Body of pancreas (tissue), 4 donors: ENCODE measurements around the gene MUC12. TPM values are rescaled to one million over a fixed set of nuclear protein-coding genes. Genes with fewer than 3 reads are reported as not detected.

Experiments
- ATAC-seq: fragments of 150-250 bp; one replicate; pipeline ENCODE4 v1.9.1; 2016
- DNase-seq, 4 donors: peaks; one replicate each; pipeline ENCODE4 v3.0.0-alpha.2; 2019
- H3K27ac ChIP-seq, 4 donors: fragments of 200-600 bp; sonication (generic); 1 replicate in 3 of 4; 2 replicates in 1 of 4; pipeline versions ENCODE4 v1.5.1 to v1.6.1; 2016 to 2019; ENCODE audit warnings: mild to moderate bottlenecking in 1 of 4, mixed read lengths in 1 of 4, moderate library complexity in 1 of 4
- H3K27me3 ChIP-seq, 2 donors: fragments of 200-600 bp; sonication (generic); one replicate each; pipeline ENCODE4 v1.6.0; 2016; ENCODE audit warnings: mild to moderate bottlenecking in 1 of 2
- H3K36me3 ChIP-seq, 2 donors: fragments of 200-600 bp; sonication (generic); replicated peaks in 1 of 2; 2 replicates each; pipeline ENCODE4 v1.5.1; 2016; ENCODE audit warnings: low read depth in 2 of 2; ENCODE audit not compliant: insufficient read depth in 1 of 2
- H3K4me1 ChIP-seq: fragments of 200-600 bp; sonication (generic); one replicate; pipeline ENCODE4 v1.6.0; 2016
- H3K4me3 ChIP-seq, 2 donors: fragments of 200-600 bp; sonication (generic); 1 replicate in 1 of 2; 2 replicates in 1 of 2; pipeline ENCODE4 v1.5.1; 2016 to 2019
- H3K9me3 ChIP-seq, 3 donors: fragments of 200-600 bp; sonication (generic); 1 replicate in 2 of 3; 2 replicates in 1 of 3; pipeline ENCODE4 v1.5.1; 2016
- CTCF ChIP-seq, 7 experiments: fragments of 450-650 bp in 4 of 7; fragments of 200-600 bp in 3 of 7; sonication (generic) in 3 of 7; IDR thresholded peaks; one replicate each; pipeline ENCODE4 v1.5.1; 2016 to 2019; ENCODE audit warnings: antibody characterized with exemption in 7 of 7
- POLR2A ChIP-seq, 3 donors: fragments of 450-650 bp; IDR thresholded peaks; one replicate each; pipeline ENCODE4 v1.6.1; 2016; ENCODE audit warnings: antibody characterized with exemption in 3 of 3, mild to moderate bottlenecking in 2 of 3
- WGBS, 2 donors: methylation state at CpG; one replicate each; pipeline ENCODE4 v1.1.5; 2017; 5-methylcytosine and 5-hydroxymethylcytosine counted together
- intact Hi-C: fragments of 100-400 bp; cut with DNase I; formaldehyde crosslinking; loops from one replicate; pipeline ENCODE4 v1.15.1; 2023
- small RNA-seq: library from RNA; depleted of rRNA; stranded (forward); fragments of <200 nt; gene quantifications from one replicate; pipeline ENCODE3, GENCODE V24; 2016
- total RNA-seq, 2 donors: library from RNA; depleted of rRNA; stranded (reverse); fragments of >200 nt; gene quantifications; one replicate each; pipeline ENCODE4 v1.1.0, GENCODE V29; 2016

The MUC12 gene
- total RNA-seq, 2 donors from 2014 or later: not detected

- no peak for ATAC-seq
- Histone ChIP-seq H3K27me3 (no peaks in the 10 kb centered on the region), H3K4me3 (no peak overlapping the region), H3K9me3 (no peaks in the 10 kb centered on the region), H3K4me1 (no peaks in the 10 kb centered on the region), H3K36me3 (no peaks in the 10 kb centered on the region), H3K27ac (no peak overlapping the region)
- no peak for DNase-seq
- 77% methylated on average over 10 of the region's 10 CpGs; no CpG with 5 or more reads in 1 of the 2 donors for WGBS, 2 donors
- intact Hi-C loops: no loop called here
- TF ChIP-seq POLR2A (IDR thresholded peaks at IDR 0.05) (no peak), CTCF (IDR thresholded peaks at IDR 0.05) (no peak)
Observed at GRCh38 chr7:101068401-101068800, 99.0 kb downstream of the MUC12 start.

Small RNA genes lying within 50 kb of the gene (small RNA-seq; reads per million reads assigned to genes)
- not detected for gene RPS29P15

Other genes with a start within 250 kb of the MUC12 start
- 1 to 10 TPM; 1.3 to 2.6 TPM for gene EPO, start 249.1 kb upstream of the MUC12 start, total RNA-seq
- not detected for gene ZAN, start 236.0 kb upstream of the MUC12 start, total RNA-seq
- gene EPHB4, start 142.0 kb upstream of the MUC12 start, total RNA-seq: 10 to 100 TPM; 33.6 to 46.4 TPM
- gene SLC12A9, start 116.9 kb upstream of the MUC12 start, total RNA-seq: 10 to 100 TPM; 12.7 to 38.9 TPM
- gene TRIP6, start 102.2 kb upstream of the MUC12 start, total RNA-seq: 10 to 100 TPM; 34.9 to 43.6 TPM
- 10 to 100 TPM; 54.7 to 60.7 TPM for gene SRRT, start 94.5 kb upstream of the MUC12 start, total RNA-seq
- gene UFSP1, start 79.8 kb upstream of the MUC12 start, total RNA-seq: 1 to 10 TPM; 6.2 to 7.9 TPM
- 1 to 10 TPM; 6.2 to 7.3 TPM for gene ACHE, start 73.7 kb upstream of the MUC12 start, total RNA-seq
- 1 to 10 TPM in 1 of 2 donors, under 1 TPM in 1; 0.52 to 3.0 TPM for gene MUC3A, start 20.0 kb upstream of the MUC12 start, total RNA-seq
- under 1 TPM in 1 of 2 donors, not detected in 1; 0.78 TPM for gene MUC17, start 50.5 kb downstream of the MUC12 start, total RNA-seq
- 10 to 100 TPM; 13.5 to 19.4 TPM for gene TRIM56, start 115.9 kb downstream of the MUC12 start, total RNA-seq
- 10 to 100 TPM; 20.2 to 36.3 TPM for gene SERPINE1, start 157.5 kb downstream of the MUC12 start, total RNA-seq
- 10 to 100 TPM; 12.2 to 23.6 TPM for gene AP1S1, start 184.9 kb downstream of the MUC12 start, total RNA-seq
- 1 to 10 TPM; 3.0 to 4.9 TPM for gene VGF, start 196.0 kb downstream of the MUC12 start, total RNA-seq
- under 1 TPM in 1 of 2 donors, not detected in 1; 0.26 TPM for gene NAT16, start 210.7 kb downstream of the MUC12 start, total RNA-seq
- gene MOGAT3, start 231.5 kb downstream of the MUC12 start, total RNA-seq: not detected
- 10 to 100 TPM; 23.9 to 56.0 TPM for gene PLOD3, start 248.0 kb downstream of the MUC12 start, total RNA-seq
- gene ZNHIT1, start 248.6 kb downstream of the MUC12 start, total RNA-seq: 10 to 100 TPM; 51.4 to 74.8 TPM